Mesenteric fat pad (tissue), 1 donor: ENCODE results near the gene PLEK2. TPM values are rescaled to one million over a fixed set of nuclear protein-coding genes. Genes with fewer than 3 reads are reported as not detected.
"Not testable (repeated sequence)": the region's sequence is repeated elsewhere in the genome, so short reads cannot be mapped to it uniquely, and the experiment has no call there.

Source experiments
- DNase-seq: peaks from one replicate; pipeline ENCODE4 v3.0.0-alpha.2; 2020; ENCODE audit warnings: low spot score
- long read RNA-seq: library from polyadenylated mRNA; unstranded; transcript quantifications from one replicate; pipeline ENCODE4 v2.0.0, GENCODE V29; 2020
- total RNA-seq: library from RNA; stranded (reverse); fragmentation: NEBNext Ultra II Directional; extraction: Animal tissue kit (Norgen Biotek cat#: 25700); gene quantifications from one replicate; pipeline ENCODE4 v1.2.1, GENCODE V29; 2021
- donor health status: DM: yes; HTN: yes; CAD: no.

The PLEK2 gene, protein sequence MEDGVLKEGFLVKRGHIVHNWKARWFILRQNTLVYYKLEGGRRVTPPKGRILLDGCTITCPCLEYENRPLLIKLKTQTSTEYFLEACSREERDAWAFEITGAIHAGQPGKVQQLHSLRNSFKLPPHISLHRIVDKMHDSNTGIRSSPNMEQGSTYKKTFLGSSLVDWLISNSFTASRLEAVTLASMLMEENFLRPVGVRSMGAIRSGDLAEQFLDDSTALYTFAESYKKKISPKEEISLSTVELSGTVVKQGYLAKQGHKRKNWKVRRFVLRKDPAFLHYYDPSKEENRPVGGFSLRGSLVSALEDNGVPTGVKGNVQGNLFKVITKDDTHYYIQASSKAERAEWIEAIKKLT
- 0.64 TPM for total RNA-seq
- long read RNA-seq, transcript PLEK2-201 (9 exons, 1,549 nt) = major isoform, 6 of 6 reads
- long read RNA-seq, partial matches to known transcripts = 0 of 6 reads
- long read RNA-seq, other reads (novel, unspliced or antisense) = 0 of 6 reads

DNA sequence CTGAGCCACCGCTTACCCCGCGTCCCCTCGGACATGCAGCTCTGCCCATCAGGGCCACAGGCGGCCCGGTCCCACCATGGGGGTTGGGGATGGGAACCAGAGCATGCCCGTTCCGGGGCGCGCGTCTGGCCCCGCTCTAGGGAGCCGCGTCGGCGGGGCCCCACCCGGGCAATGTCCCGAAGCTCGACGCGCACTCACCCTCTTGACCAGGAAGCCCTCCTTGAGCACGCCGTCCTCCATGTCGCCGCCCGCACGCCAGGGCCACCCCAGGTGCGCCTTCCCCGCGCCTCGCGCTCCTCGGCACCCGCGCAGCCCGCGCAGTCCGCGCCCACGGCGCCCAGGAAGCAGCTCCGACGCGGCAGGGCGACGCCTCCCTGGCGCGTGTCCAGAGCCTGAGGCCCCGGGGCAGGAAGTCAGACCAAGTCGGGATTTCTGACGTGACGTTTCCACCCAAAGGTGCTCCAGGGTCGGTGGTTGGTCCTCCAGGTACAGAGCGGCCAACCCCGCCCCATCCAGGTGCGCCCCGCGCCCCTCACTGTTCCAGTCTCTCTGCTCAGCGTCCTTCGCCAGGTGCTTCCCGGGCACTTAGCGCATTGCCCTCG, at the start of gene PLEK2:
Gene PLEK2, minus strand, starts transcription at position 346 of the 602 bp plus-strand sequence. Its CDS starts 106 bp downstream, at position 240.
- DNase-seq = no peak

DNA sequence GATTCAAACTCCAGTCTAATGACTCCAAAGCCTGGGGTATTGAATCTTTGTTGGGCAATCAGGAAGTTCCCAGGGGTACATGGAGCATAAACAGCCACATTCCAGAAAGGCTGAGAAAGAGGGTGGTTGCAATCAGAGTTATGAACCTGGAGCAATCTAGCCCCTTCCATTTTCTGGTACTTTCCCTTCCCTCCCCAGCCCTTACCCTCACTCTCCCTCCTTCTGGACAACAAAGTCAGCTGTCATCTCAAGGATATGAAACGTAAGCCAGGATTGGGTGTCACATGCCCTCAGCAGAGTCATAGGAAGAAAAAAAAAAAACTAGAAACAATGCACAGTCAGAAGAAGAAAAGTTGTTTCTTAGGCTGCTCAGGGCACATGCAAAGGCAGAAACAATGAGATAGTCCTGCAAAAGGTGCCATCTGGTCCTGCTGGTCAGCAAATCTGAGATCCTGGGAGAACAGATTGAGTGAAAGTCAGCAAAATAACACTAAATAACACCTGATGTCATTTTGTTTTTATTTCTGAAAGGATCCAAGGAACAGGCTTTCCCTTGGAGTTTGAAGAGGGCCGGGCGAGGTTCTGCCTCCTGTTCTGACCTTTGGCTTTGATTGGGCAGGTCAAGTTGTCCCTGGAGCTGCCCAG, 49.5 kb upstream of the PLEK2 start:
- DNase-seq = no peak

DNA sequence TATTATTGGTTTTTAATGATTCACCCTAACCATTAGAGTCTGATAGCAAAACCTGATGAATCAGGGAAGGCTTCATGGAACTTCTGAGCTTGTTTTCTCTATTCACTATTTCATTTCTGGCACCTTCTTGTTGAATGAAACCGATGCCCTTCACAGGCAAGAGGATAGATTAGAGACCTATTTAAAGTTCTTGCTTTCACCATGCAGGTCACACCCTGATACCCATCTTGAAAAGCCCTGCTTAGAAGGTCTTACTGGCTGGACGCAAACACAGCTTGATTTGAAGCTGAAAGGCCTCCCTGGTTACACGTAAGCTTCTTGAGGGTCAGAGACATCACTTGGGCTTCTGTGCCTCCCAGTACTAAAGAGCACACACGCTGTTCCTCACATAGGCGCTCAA, 47.4 kb upstream of the PLEK2 start:
- no peak for DNase-seq

DNA sequence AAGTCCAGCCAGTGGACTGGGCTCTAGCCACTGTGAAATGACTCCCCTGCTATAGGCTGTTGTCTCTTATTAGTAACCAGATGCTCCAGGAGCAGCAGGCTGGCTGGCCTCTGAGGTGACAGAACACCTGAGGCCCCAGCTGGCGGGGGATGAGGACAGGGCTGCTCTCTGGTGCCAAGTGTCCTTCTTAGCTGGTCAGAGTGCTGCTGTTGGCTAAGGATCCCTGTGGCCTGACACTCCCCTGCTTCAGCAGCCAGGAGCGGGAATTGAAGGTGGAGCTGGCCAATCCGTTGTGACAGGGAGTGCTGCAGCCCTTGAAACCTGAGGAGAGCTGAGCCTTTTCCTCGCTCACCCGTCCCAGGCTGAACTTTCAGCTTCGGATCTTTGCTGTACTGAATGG, 45.8 kb upstream of the PLEK2 start:
- DNase-seq = no peak

DNA sequence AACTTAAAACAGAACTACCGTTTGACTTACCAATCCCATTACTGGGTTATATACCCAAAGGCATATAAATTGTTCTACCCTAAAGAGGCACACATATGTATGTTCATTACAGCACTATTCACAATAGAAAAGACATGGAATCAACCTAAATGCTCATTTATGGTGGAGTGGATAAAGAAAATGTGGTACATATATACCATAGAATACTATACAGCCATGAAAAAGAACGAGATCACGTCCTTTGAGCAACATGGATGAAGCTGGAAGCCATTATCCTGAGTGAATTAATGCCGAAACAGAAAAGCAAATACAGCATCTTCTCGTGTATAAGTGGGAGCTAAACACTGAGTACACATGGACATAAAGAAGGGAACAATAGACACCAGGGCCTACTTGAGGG, 44.8 kb upstream of the PLEK2 start:
- no peak for DNase-seq

DNA sequence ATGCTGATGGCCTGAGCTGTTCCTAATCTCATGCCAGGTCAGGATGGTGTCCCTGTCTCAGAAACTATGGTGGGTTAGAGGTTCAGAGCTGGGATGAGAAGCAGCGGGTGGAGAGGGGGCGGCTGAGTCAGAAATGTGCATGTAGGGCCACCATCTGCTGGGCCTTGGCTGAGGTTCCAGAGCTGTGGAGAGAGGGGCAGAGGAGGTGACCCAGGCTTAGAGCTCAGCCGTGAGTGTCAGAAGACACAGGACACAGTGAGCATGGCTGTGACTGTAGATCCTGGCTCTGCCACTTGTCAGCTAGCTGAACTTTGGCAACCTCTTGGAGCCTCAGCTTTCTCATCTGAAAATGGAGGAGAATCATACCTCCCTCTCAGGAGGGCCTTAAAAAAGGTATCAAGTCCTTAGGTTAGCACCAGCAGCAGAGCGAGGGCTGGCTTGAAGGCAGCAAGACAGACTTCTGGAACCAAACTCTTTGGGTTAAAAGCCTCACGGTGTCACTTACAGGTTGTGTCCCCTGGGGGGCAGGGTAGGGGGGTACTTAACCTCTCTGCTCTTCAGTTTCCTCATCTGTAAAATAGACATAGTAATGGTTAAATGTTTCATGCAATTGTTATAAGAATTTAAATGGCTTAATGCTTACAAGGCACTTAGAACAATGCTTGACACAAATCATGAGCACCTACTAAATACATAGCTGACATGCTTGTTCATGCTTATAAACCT, 41.8 kb upstream of the PLEK2 start:
- DNase-seq = no peak

DNA sequence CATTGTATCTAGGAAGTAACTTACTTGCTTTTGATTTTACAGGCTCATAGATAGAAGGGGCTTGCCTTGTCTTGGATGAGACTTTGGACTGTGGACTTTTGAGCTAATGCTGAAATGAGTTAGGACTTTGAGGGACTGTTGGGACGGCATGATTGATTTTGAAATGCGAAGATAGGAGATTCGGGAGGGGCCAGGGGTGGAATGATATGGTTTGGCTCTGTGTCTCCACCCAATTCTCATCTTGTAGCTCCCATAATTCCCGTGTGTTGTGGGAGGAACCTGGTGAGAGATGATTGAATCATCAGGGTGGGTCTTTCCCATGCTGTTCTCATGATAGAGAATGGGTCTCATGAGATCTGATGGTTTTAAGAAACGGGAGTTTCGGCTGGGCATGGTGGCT, 39.7 kb upstream of the PLEK2 start:
- DNase-seq = not testable (repeated sequence)

DNA sequence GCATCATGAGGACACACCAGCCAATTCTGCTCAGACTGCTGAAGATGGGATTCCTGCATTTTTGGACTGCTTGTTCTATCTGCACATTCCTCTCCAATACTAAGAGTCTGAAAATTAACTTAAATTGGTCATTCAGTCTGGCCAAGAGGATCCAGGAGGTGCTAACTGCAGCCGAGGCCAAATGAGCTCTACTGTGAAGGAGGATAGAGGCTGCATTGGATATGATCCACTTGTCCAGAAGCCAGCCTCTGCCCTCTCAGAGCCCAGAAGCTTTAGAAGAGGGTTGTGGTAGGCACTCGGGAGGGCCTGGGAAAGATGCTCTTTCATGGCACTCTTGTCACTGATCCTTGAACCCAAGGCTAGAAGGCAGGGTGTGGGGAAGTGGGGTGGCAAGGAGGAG, 37.1 kb upstream of the PLEK2 start:
- DNase-seq = no peak

DNA sequence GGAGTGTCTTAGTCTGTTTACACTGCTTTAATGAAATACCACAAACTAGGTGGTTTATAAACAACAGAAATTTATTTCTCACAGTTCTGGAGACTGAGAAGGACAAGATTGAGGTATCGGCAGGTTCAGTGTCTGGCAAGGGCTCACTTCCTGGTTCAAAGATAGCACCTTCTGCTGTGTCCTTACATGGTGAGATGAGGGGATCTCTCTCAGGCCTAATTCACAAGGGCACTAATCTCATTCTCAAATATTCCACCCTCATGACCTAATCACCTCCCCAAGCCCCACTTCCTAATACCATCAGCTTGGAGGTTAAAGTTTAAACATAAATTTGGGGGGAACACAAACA, 35.0 kb upstream of the PLEK2 start:
- DNase-seq = no peak

DNA sequence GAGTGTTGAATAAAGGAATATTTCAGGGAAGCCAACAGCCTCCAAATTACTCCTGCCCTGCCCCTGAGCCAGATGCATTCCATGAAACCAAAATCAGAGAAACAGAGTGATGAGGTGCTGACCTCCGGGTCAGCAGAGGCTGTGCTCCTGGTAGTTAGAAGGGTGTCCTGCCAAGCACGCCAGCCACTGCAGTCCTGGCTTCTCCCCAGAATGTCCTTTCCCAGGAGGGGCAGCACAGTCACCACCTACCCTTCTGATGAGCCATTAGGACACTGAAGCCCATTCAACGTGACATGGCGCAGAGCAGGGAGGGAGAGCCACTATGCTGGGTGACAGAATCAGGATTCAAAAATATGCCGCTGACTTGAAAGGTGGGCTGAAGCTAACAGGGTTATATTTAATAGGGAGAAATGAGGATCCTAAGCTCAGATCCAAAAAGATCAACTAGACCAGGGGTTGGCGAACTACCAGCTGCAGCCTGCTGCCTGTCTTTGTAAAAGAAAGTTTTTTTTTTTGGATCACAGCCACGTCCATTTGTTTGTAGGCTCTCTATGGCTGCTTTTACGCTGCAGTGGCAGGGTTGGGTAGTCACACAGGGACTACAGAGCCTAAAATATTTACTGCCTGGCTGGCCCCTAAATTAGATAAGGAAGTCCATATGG, 34.5 kb upstream of the PLEK2 start:
- DNase-seq = no peak

DNA sequence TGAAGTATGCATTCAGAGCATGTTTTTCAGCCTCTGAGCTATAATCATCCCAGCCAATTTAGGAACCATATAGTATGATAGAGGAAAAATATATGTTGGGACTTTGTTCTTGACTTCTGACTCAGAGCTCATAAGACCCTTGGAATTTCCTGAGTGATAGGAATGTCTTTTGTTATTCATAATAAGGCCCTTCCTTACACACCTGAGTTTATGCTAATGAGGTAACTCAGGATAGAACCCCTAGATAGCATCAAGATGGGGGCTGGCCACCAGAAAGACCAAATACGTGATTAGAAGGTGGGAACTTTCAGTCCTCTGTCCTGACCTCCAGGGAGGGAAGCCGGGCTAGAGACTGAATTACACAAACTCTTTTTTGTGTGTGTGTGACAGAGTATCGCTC, 32.4 kb upstream of the PLEK2 start:
- DNase-seq = no peak

DNA sequence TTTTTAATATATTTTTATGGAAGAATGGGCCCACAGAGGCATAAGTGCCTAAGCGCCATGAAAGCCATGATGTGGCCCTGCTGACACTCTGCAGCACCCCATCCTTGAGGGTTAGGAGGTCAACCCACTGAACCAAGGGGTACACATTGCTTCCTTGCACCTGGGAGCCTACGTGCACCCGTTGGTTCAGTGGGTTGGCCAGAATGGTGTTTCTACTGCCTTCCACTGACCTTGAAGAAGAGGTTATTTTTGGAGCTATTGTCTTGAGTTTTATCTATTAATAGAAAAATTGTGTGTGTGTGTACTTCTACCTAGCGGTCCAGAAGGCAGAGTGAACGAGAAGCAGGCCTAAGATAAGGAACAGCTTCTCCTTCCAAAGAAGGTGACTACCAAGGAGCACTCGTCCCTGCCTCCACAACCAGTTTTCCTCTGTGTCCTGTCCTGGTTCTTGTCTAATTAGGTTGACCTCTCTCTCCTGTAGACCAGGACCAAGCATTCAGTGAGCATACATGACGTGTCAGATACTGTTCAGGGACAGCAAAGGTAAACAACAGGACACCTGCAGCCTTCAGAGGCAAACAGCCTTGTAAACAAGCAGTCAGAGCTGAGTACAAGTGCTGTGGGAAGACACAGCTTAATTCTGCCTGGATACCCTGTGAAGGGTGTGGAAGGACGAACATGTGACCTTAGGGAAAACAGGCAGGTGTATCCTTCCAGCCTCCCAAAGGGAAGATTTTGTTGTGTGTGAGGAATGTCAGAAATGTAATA, 30.4 kb upstream of the PLEK2 start:
- DNase-seq = no peak

DNA sequence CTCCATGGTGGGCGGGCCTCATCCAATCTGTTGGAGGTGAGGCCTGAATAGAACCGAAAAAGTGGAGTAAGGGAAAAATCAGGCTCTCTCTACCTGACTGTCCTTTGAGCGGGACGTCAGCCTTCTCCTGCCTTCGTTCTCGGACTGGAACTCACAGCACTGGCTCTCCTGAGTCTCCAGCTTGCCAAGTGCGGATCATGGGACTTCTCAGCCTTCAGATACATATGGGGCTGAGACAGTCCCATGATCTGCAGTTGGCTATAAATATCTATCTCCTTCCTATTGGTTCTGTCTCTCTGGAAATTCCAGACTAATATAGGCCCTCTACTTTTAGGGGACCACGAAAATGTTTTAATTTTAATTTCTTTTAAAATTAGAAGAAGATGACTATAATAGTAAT, 29.7 kb upstream of the PLEK2 start:
- no peak for DNase-seq

DNA sequence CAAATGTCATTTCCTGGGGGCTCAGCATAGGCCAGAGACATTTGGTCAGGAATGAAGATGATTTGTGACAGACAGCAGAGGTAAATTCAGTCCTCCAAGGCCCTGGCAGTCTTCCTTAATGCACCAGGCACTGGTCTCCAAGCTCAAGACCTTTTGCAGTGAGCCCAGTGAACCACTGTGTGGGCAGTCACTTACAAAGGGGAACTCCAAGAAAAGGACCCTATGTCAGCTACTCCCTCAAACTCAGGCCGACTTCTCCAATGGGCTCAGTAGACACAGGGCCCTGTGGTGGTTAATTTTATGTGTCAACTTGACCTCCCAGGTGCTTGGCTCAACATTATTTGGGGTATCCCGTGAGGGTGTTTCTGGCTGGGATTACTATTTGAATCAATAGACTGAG, 29.3 kb upstream of the PLEK2 start:
- no peak for DNase-seq

DNA sequence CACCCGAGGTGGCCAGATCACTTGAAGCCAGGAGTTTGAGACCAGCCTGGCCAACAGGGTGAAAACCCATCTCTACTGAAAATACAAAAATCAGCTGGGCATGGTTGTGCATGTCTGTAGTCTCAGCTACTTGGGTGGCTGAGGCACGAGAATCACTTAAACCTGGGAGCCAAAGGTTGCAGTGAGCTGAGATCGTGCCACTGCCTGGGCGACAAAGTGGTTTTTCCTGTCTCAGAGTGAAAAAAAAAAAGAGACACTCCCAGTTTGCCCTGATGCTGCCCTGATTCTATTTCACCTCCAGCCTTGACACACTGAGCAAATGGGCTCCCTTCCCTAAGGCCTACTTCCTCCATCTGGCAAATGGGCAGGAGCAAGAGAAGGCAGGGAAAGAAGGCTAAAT, 28.5 kb upstream of the PLEK2 start:
- DNase-seq = no peak

DNA sequence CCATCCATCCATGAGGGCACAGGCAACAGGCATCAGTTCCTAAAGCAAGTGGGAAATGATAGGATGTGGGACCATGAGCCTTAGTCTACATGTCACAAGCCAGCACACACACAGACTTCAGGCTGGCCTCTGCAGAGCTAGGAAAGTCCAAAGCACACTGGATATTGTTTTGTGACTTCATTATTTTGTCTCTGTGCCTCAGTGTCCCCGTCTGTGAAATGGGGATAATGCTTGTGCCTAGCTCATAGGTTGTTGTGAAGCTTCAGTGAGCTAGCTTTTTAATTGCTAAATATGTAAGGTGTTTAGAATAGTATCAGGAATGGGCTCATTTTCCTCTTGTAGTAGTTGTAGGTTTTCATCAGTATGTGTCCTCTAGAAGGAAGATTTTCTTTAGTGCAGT, 27.0 kb upstream of the PLEK2 start:
- DNase-seq = no peak

DNA sequence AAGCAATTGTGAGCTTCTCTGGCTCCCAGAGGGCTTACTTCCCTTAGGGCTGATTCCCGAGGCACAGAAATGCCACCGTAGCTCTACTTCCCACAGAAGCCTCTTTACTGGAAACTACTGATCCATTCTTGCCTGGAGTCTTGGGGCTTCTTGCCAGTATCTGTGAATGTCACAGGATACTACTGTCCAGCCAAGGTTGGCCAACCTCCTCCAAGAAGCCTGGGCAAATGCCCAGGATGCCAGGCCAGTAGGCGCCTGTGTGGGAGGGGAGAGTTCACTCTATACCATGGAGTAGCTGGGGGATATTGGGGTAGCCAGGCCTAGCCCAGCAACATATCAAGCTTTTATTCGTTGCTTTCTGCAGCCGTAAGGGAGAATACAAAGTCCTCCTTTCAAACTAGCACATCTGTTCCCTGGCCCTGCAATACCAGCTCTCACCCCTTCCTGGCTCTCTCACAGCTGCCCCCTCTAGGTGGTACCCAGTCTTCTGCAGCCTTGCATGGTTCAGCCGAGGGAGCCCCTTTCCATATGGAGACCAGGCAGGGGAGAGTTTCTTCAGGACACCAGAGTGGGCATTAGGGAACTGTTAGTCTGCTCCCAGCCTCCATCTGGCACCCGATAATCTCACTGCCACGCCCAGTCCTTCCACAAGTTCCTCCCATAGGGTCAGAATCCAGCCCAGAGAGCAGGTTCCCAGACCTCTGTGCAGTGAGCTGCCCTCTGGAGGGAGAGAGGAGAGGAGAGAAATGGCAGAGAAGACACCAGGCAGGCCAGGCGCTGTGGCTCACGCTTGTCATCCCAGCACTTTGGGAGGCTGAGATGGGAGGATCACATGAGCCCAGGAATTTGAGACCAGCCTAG, 24.3 kb upstream of the PLEK2 start:
- no peak for DNase-seq

DNA sequence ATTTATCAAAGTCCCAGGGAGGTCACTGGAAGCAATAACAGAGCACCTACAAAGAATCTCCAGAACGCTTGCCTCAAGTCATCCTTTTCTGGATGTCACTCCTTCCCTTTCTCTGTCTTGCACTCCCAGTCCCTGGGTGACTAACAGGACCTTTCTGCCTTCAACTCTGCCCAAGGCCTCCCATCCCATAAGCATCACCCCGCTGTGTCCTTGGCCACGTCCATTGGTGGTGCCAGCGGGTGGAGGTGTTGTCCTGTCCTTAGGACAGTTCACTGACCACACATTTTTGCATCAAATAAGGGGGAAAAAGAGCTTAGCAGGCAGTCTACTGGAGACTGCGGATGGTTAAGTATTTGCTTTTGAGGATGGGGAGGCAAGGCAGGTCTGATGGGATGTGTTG, 23.6 kb upstream of the PLEK2 start:
- DNase-seq = no peak

DNA sequence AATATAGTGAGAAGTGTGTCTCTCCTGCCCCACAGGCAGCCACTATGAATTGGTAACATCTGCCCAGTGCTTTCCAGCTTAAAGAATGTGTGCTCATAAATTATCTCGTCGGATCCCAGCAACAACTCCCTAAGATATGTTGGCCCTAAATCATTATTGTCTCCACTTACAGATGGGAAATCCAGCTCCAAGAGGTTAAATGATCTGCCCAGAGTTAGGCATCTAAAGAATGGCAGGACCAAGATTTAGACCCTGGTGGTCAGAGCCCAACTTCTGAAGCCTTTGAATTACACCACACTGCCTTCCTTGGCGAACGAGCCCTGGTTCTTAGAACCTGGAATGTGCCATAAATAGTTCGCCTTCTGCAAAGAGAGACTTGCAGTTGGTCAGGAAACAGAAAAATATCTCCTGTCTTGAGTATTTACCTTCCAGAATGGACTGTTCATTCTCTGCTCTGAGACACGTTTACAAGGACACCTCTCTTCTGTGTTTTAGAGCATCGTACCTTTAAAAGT, 20.1 kb upstream of the PLEK2 start:
- DNase-seq = no peak
